Activated naive CD4-positive, alpha-beta T cell treated with anti-CD3 and anti-CD28 coated beads, Interleukin-2, amount 50 U/mL, for 16 hours (primary cell): Measurements from ENCODE around the gene SORCS2.

Experiments used
- DNase-seq: peaks from one replicate; pipeline ENCODE4 v3.0.0-alpha.2; 2020

SORCS2 gene

DNA sequence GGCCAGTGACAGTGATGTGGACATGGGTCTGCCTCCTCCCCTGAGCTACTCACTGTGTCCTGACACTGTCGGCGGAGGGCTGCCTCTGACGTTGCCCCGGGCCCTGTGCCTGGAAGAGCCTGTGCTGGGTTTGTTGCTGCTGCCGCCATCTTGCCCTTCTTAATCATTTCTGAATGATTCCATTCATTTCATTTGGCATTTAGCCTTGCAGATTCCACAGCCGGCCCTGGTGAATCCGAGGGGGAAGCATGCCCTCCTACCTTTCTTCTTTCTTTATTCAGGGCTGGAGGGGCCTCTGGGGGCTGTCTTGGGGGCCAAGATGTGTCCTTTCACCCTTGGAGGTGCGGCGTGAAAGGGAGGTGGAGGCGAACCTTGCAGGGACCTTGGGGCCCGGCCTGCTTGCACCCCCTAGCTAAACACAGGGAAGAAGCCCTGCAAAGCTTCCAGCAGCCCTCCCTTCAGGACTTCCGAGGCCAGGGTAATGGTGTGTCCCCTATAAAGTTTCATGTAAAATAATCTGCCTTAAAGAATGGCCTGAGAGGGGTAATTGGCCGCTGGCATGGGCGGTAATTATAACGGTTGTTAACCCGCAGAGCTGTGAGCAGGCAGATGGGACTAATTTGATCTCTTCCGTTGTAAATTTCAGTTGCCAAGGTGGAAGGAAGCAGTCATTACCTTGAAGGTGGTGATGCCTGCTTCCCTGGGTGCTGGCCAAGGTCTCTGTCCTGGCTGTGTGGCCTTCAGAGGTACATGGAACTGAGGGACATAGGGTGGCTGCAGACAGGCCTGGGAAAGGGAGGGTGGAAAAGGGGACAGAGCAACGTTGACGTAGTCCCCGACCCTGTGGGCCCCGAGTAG lies 150.1 kb downstream of the SORCS2 start:
- no peak for DNase-seq

DNA sequence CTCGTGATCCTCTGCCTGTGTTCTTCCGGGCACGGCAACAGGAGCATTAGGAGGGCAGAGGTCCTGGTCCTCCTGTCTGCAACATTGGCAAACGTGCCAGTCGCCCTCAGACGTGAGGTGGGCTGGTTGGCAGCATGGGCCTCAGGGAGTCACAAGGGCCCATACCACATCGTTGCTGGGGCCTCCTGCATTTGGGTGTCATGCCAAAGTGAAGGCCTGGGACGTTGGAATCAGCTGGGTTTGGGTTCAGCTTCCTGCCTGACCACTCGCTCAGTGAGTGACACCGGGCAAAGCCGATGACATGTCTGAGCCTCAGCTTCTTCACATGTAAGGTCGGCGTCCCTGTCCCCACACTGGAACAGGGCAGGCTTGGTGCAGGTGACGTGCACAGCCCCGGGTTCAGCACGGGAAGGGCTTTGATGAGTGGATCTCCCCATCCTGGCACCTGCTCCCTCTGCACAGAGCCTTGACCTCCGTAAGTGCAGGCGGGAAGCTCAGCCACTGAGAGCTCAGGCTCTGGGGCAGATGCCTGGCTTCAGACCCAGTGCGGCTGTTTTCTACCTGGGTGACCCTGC lies 150.8 kb downstream of the SORCS2 start:
- no peak for DNase-seq

DNA sequence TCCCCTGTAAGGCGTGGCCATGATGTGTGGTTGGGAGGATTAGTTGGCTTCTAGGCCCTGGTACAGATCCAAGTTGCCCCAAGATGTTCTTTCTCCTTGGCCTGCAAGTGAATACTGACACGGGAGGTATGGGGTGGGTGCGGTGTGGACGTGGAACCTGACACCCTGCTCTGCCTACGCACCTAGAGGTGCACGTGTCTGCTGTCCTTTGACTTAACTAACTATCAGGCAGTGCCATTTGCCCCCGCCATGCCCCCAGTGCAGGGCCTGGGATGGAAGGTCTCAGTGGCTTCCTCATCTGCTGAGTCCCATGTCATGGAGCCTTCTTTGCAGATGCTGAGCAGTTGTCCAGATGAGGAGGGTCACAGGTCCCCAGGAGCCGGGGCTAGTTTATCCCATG lies 151.6 kb downstream of the SORCS2 start:
- no peak for DNase-seq

DNA sequence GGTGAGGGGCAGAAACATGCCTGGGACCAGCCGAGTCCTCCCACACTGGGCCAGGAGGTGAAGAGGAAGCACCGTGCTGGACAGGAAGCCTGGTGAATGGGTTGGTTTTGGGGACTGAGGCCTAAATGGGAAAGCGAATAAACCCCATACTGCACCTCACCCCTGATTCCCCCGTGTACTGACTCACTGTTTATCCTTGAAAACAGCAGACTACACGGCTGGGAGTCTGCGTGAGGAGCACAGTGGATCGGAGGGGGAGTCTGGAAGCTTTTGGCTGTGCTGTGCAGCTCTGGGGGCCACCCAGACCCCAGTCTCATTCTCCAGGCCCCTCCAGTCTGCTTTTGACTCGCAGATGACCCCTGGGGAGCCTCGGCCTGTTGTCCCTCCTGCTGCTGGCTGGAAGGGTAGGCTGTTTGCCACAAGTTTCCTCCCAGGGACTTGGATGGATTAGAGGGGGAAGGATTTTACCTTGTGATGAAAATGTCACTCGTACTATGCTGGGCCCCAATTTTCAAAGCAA lies 152.4 kb downstream of the SORCS2 start:
- DNase-seq: no peak

DNA sequence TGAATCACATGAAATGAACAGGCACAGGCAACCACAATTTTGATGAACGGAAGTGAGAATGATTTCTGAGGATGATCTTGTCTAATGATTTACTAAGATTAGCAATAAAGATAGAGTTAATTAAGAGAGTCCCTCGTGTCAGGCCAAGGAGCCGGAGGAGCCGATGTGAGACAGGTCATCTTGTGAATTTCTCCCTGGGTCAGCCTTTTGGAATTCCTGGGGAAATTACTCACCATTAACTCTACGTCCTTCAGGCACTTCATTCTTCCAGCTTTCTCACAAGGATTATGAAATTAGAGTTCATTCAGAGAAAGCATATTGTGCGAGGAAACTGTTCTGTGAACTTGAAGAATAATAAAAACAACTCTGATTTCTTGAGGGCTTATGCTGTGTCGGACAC lies 155.6 kb downstream of the SORCS2 start:
- DNase-seq: no peak

DNA sequence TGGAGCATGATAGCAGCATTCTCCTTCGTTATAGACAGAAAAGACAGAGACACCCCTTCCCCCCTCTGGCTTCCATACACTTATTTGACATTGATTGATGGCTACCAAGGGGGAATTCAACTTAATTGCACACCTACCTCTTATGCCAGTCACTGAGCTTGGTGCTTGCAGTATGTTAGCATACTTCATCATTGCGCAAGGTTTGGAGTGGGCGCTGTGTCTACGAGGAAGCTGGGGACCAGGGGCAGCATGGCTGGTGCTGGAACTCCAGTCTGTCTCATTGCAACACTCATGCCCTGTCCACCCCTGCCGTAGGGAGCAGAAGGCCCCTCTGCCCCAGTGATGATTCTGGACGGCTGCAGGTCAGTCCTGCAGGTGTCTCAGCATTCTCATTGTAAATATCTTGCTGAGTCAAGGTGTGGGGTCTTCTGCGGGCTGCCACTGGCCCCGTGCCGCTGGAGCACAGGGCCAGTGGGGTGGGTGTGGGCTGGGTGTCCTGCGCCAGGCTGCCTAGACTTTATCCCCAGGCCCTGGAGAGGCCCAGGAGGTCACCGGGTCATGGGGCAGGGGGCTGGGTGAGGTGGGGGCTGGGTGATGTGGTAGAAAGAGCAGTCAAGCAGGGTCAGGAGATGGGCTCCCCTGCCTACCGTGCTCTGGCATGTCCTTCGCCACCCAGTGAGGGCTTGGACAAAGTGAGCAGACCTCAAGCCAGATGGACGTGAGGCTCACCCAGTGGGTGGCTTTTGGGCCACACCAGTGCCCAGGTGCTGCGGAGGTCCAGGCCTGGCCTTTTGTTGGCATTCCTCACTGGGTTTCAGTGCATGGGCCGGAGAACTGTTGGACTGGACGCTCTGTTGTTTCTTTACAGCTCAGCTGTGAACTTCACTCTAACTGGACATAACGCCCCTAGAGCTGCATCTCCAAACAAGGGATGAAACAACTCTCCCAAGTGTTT lies 156.9 kb downstream of the SORCS2 start:
- DNase-seq: no peak

DNA sequence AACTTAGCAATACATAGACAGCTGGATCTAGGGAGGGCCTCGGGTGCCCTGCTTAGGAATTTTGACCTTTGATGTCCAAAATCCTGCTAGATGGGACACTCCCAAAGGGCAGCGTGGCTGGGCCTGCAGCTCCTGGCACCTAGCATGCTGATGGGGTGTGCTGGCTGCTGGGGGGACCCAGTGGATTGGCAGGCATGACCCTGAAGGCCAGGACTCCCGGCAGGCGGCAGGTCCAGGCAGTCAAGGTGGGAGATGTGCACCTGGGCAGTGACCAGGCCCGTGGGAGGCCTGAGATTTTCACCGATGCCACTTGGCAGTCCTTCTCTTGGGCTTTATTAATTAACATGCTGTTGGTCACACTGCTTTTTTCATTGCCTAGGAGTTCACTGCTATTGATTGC lies 158.1 kb downstream of the SORCS2 start:
- DNase-seq: no peak

DNA sequence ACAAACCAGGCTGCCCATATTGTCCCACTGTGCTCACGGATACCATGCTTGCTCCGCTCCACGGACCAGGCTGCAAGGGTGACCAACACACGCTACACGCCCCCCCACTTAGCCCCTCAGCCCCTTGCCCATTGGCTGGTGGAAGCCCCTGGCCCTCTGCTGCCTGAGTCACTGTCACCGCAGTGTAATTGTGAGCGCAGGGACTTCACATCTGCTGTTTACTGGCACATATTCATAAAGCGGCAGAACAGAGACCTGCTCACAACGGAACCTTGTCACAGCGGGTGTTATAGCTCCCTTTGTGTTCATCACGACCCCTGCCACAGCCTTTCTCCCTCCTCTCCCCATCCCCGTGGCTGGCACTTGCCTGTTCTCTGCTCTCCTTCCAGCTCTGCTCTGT lies 158.7 kb downstream of the SORCS2 start:
- DNase-seq: no peak

DNA sequence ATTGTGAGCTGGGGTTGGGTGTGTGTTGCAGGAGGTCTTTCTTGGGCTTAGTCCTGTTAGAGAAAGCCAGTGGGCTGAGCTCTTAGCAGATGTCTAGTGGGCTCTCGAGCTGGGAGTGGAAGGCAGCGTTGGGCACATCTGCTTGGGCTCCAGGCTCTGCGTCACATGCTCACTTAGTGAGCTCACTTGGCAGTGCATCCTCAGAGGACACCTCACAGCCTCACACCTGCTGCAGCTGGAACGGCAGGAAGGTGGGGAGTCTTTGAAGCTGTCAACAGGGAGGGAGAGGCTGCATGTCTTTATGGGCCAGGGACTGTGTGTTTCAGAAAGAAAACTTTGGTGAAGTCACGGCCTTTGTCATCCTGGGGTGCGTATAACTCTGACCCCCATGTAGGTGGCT lies 160.1 kb downstream of the SORCS2 start:
- no peak for DNase-seq

DNA sequence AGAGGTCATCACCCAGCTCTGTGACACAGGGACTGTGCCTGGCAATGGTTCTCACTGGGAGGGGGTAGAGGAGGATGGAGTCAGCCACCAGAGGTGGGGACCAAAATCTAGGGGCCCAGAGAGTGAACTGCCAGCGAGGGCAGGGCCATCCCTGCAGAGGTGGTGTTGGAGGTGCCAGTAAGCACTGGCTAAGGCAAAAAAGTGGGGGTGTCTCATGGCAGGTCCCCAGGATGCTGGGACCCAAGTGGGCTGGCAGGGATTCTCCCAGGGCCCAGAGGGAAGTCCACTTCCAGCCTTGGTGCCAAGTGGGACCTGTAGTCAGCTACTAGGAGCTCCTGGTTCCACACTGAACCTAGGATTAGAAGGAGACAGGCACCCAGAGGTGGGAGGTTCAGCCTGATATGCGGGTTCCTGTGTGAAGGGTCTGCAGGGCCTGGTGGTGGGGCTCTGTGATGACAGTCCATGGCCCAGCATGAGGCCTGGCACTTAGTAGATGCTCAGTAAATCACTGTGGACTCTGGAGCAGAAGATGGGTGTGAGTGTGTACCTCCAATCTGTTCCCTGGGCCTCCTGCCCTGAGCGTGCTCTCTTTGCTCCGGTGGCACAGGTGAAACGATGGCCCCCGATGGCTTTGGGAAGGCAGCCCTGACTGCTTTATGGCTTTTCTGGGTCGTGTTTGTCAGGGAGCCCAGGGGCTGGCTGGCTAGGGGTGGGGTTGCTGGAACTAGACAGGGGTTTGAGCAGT lies 160.9 kb downstream of the SORCS2 start:
- DNase-seq: no peak

DNA sequence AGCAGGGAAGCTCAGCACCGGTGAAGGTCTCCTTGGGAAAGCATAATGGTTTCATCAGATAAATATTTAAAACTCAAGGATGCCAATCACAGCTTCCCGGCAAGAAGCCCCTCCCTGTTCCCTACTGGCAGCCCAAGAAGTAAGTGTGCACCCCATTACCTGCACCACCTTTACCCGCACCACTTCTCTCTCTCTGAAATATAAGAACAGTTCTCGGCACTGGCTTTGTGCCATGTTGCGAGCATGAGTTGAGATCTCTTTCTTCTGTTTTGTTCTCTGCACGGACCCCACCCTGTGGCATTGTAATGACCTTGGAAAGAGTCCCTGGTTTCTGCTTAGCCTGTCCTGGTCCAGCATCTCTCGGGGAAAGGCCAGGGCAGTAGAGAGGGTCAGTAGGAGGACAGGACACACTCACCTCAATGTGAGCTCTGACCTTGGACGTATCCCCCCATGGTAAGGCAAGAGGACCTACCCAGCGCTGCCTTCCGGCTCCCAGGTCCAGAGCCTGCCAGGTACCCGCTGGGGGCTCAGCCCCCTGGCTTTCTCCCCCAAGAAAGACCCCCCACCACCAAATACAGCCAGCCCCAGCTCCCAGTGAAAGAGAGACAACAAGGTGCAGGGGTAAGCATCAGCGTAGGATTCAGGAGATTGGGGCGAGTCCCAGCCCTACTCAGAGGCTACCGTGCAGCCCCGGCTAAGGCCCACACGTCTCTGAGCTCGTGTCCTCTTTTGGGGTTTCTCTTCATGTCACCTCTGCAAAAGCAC lies 161.7 kb downstream of the SORCS2 start:
- DNase-seq: no peak

DNA sequence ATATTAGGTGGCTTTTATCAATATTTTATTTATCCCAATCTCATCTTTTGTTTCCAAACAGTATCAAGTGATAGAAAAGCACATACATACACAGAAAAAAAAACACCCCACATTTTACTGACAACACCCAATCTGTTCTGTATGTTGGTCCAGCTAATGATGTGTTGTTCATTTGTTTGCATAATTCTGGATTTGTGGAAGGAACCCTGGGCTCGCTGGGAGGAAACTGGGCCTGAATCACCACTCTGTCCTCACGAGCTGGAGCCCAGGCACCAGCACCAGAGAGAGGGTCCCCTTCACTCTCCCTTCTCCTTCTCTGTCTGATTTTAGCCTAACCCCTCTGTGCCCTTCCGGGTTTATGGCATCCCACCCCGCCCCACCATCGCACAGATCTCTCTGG lies 162.6 kb downstream of the SORCS2 start:
- no peak for DNase-seq

DNA sequence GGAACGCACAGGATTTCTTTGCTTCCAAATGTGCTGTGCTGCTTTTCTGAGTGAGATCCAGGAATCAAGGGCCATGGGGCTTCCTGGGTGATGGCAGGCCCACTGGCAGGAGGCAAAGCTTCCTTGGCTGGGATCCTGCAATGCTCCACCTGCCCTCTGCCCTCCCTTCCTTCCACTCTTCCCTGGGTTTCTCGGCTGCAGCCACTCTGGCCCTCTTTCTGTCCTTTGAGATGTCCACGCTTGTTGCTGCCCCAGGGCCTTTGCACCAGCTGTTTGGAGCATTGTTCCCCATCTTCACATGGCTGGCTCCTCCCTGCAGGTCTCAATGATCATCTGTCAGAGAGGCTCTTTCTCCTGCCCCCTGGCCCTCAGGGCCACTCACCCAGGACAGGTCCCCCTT lies 163.5 kb downstream of the SORCS2 start:
- DNase-seq: no peak

DNA sequence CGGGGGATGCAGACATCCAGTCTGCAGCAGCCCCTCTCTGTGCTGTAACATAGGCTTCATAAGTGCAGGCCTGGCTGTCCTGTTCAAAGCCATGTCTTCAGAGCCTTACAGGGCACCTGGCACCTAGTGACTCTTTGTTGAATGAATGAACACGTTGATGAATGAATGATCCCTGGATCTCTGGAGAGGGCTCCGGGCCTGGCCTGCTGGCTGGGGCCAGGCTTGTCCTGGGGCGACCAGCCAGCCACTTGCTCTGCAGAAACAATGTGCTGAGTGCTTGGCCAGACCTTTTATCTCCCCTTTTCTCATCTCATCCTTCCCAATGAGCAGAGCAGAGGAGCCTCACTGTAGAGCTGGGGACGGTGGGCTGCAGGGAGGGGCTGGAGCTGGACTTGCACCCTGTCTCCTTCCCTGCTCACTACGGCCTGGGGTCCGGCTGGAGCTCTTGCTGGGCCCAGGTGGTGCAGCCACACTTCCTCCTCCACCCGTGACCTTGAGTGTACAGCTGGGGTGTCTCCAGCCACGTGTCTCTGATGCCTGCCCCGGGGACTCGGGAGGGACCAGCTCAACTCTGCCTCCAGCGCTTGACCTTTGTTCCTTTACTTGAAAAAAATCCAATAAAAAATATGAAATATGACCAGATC lies 164.5 kb downstream of the SORCS2 start:
- no peak for DNase-seq

DNA sequence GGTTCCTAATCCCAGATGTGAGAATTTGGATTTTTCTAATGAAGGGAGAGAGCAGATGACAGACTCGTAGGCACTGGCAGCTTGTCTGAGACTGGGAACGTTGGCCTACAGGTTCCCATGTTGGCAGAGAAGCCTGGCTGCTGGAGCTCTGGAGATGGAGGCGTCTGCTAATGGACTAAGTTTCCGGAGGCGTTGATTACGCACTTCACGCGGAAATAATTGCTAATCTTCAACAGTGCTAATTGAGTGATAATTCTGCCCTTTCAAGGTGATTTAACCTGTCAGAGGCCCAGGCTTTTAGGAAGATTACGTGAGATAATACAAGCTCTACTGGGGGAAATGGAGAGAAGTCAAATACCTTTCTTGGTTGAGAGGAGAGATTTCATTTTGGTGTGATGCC lies 165.0 kb downstream of the SORCS2 start:
- no peak for DNase-seq

DNA sequence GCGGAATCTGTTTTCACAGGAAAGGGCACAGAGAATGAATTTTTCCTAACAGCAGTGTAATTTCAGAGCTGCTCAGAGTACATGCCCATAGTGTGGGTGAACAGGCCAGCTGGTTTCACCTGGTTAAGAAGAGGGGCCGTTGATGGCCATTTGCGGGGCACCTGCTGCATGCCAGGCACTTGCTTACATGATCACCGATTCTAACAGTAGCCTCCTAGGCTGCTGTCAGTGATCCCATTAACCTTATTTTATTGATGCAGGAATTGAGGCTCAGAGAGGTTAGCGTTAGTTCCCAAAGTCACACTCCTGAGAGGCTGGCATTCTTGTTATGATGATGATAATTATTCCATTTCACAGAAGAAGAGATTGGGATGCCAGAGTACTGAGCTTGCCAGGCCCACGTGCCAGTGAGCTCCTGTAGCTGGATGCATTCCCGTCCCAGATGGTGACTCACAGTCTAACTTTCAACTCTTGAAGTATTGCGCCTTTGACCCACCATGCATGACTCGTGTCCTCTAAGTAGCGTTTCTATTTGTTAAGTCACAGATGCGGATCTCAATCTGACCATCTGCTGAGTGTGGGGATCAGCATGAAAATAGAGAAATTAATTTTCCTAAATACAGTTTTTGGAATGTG lies 165.9 kb downstream of the SORCS2 start:
- no peak for DNase-seq

DNA sequence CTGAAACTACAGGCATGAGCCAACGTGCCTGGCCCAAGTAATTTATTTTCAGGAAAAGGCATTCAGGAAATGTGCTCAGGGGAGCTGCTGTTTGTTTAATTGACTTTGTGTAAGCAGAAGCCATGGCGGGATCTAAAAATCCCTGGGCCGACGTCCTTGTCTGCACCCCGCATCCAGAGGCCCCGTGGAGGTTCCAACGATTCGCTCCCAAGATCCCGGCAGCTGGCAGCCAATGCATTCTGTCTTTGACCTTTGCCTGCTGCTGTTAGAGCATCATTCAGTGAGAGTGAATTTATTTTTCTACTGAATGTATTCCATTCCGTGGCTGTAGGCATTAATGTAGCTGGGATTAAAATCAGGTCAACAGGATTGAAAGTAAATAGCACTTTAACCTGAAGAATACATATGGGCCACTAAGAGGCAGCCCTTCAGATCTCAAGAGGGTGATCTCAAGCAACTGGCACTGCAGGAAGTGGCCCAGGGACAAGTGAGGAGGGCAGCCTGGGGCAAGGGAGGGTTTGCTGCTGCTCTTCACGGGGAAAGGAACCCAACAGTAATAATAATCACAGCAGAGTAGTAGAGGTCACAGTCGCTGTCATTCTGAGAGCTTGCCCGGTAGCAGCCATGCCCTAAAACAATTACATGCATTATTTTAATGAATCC lies 167.2 kb downstream of the SORCS2 start:
- DNase-seq: no peak

DNA sequence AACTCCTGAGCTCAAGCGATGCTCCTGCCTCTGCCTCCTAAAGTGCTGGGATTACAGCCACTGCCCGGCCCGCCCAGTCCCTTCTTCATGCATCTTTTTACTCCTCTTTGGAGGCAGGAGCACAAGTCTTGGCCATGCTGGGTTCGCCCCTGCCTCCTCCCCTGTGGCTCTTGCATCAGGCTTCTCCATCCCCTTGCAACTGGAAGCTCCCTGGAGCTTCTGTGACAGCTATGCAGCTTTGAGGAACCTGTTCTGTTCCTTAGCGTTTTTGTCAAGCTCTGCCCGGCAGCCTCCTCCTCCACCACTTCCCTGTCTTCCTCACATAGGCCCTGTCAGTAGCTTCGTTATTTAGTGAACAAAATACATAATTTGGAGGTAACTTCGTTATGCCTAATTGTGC lies 168.5 kb downstream of the SORCS2 start:
- no peak for DNase-seq

DNA sequence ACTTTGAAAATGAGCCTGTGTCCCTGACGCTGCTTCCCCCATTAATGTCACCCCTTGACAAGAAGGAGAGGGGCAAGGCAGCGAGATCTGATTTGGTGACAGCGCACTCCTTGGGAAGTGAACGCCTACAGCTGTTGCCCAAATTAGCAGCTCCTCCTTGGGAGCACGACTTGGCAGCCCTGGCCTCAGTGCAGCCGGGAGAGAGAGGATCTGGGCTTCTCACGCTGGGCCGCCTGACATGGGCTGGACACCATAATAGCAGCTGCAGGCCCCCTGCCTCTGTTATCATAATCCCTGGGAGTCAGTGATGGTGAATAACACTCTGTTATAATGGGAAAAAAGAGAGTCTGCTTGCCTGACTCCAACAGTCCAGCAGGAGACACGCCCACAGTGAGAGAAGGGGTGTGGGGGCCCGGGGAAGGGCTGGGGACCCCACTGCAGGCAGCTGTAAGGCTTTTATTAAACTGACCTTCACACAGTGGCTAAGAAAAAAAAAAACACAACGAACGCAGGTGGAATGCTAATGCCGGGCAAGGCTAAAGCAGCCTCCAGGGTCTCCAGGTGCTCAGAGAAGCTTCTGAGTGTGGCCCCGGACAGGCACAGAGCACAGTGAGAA lies 169.1 kb downstream of the SORCS2 start:
- DNase-seq: no peak

DNA sequence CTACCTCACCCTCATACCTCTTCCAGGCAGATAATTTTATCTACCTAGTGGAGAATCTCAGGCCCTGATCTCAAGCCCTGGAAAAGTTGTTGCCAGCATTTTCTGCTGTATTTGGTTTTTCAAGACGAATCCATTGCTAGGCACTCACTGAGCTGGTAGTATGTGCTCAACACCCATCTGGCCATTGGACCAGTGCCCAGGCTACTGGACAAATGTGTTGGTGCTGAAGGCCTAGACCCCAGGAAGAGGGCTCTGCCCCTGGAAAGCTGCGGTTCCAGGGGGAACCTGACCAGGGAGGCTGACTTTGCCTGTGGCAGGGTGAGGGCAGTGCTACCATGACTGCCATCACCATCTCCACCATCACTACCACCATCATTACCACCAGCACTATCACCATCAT lies 170.0 kb downstream of the SORCS2 start:
- DNase-seq: no peak
